WTC11 (cell line): ENCODE data around the gene DHX38. TPM values are rescaled to one million over a fixed set of nuclear protein-coding genes. Genes with fewer than 3 reads are reported as not detected.

ENCODE experiments used
- ATAC-seq: fragments of 200-7000 bp; cut with Tn5 transposase; 2 replicates; pipeline ENCODE4 v1.10.0; 2021; ENCODE audit warnings: mild to moderate bottlenecking, moderate library complexity
- CTCF ChIA-PET: fragments of 300-600 bp; sonication (Branson Sonifier 250); formaldehyde crosslinking; loops from one replicate; lab custom pipeline; 2021; ENCODE audit warnings: antibody characterized with exemption; lab: Charles Lee
- POLR2A ChIA-PET: fragments of 350-600 bp; sonication (Branson Sonifier 250); formaldehyde crosslinking; loops from one replicate; lab custom pipeline; 2021; ENCODE audit warnings: antibody characterized with exemption; lab: Charles Lee
- DNase-seq: peaks from one replicate; pipeline ENCODE4 v3.0.0; 2021; ENCODE audit warnings: low spot score
- H3K27ac Mint-ChIP-seq: 2 replicates; pipeline ENCODE4 v1.8.0; 2021; ENCODE audit warnings: mixed read lengths
- H3K27me3 Mint-ChIP-seq: 2 replicates; pipeline ENCODE4 v1.8.0; 2021; ENCODE audit warnings: low read depth, mild to moderate bottlenecking, moderate library complexity, mixed read lengths
- H3K36me3 Mint-ChIP-seq: 2 replicates; pipeline ENCODE4 v1.8.0; 2021; ENCODE audit warnings: mixed read lengths
- H3K4me1 Mint-ChIP-seq: 2 replicates; pipeline ENCODE4 v1.8.0; 2022; ENCODE audit warnings: mixed read lengths
- H3K4me3 Mint-ChIP-seq: 2 replicates; pipeline ENCODE4 v1.8.0; 2021; ENCODE audit warnings: mild to moderate bottlenecking, moderate library complexity, mixed read lengths
- H3K9me3 Mint-ChIP-seq: 2 replicates; pipeline ENCODE4 v1.8.0; 2021; ENCODE audit warnings: mixed read lengths
- AFF4 ChIP-seq: sonication (generic); formaldehyde crosslinking; IDR thresholded peaks from 2 replicates; pipeline ENCODE4 v1.8.1; 2023; ENCODE audit warnings: mild to moderate bottlenecking, missing genetic modification reagents, borderline replicate concordance
- CREB1 ChIP-seq: sonication (generic); formaldehyde crosslinking; IDR thresholded peaks from 2 replicates; pipeline ENCODE4 v1.8.0; 2023; ENCODE audit warnings: mild to moderate bottlenecking, missing genetic modification reagents
- HMGA2 ChIP-seq: fragments of 250-450 bp; sonication (Bioruptor Pico); IDR thresholded peaks from 2 replicates; pipeline ENCODE4 v1.4.0; 2021; ENCODE audit warnings: mild to moderate bottlenecking, moderate library complexity
- HMGXB4 ChIP-seq: sonication (generic); formaldehyde crosslinking; IDR thresholded peaks from 2 replicates; pipeline ENCODE4 v1.8.1; 2023; ENCODE audit warnings: mild to moderate bottlenecking, moderate library complexity, missing genetic modification reagents
- IRF1 ChIP-seq: sonication (generic); formaldehyde crosslinking; IDR thresholded peaks from 2 replicates; pipeline ENCODE4 v1.8.0; 2023; ENCODE audit warnings: missing genetic modification reagents
- IRF2 ChIP-seq: sonication (generic); formaldehyde crosslinking; IDR thresholded peaks from 2 replicates; pipeline ENCODE4 v1.8.0; 2022; ENCODE audit warnings: low read depth, missing genetic modification reagents, borderline replicate concordance
- MXD4 ChIP-seq: fragments of 250-450 bp; sonication (Bioruptor Pico); IDR thresholded peaks from 2 replicates; pipeline ENCODE4 v1.8.0; 2021; ENCODE audit warnings: mild to moderate bottlenecking, moderate library complexity, borderline replicate concordance
- NR3C1 ChIP-seq: sonication (generic); formaldehyde crosslinking; conservative IDR thresholded peaks from 2 replicates; pipeline ENCODE4 v1.8.1; 2023; ENCODE audit warnings: low read depth, mild to moderate bottlenecking, missing genetic modification reagents
- OVOL2 ChIP-seq: fragments of 250-450 bp; sonication (Bioruptor Pico); IDR thresholded peaks from 2 replicates; pipeline ENCODE4 v1.9.0; 2021; ENCODE audit warnings: mild to moderate bottlenecking, borderline replicate concordance
- PRDM15 ChIP-seq: sonication (generic); formaldehyde crosslinking; IDR thresholded peaks from 2 replicates; pipeline ENCODE4 v1.8.0; 2022; ENCODE audit warnings: missing genetic modification reagents
- SOX15 ChIP-seq: fragments of 250-450 bp; sonication (Bioruptor Pico); IDR thresholded peaks from 2 replicates; pipeline ENCODE4 v1.9.0; 2021; ENCODE audit warnings: mild to moderate bottlenecking
- STAT6 ChIP-seq: sonication (generic); formaldehyde crosslinking; conservative IDR thresholded peaks from 2 replicates; pipeline ENCODE4 v1.8.1; 2023; ENCODE audit warnings: mild to moderate bottlenecking, low read depth, missing genetic modification reagents, moderate library complexity
- TEAD1 ChIP-seq: sonication (generic); formaldehyde crosslinking; IDR thresholded peaks from 2 replicates; pipeline ENCODE4 v1.8.0; 2022; ENCODE audit warnings: mild to moderate bottlenecking, missing genetic modification reagents
- ZMAT4 ChIP-seq: fragments of 250-450 bp; sonication (Bioruptor Pico); IDR thresholded peaks from 2 replicates; pipeline ENCODE4 v1.9.0; 2021; ENCODE audit warnings: mild to moderate bottlenecking
- ZNF281 ChIP-seq: sonication (generic); formaldehyde crosslinking; IDR thresholded peaks from 2 replicates; pipeline ENCODE4 v1.8.0; 2023; ENCODE audit warnings: mild to moderate bottlenecking, missing genetic modification reagents
- ZNF396 ChIP-seq: fragments of 250-450 bp; sonication (Bioruptor Pico); IDR thresholded peaks from 2 replicates; pipeline ENCODE4 v1.8.0; 2021; ENCODE audit warnings: mild to moderate bottlenecking, moderate library complexity, borderline replicate concordance
- ZNF425 ChIP-seq: fragments of 250-450 bp; sonication (Bioruptor Pico); conservative IDR thresholded peaks from 2 replicates; pipeline ENCODE4 v1.9.0; 2021; ENCODE audit warnings: mild to moderate bottlenecking
- ZSCAN18 ChIP-seq: fragments of 250-450 bp; sonication (Bioruptor Pico); IDR thresholded peaks from 2 replicates; pipeline ENCODE4 v2.1.2; 2022; ENCODE audit warnings: mild to moderate bottlenecking, moderate library complexity
- total RNA-seq: library from RNA; stranded (reverse); gene quantifications from 3 replicates; pipeline ENCODE4 v1.2.3, GENCODE V29; 2021

Gene DHX38
- total RNA-seq, 1 experiment from 2014 or later, result 91.7 TPM

- no peak for ATAC-seq
- H3K27me3 Mint-ChIP-seq, result peaks cover 14% of the 10 kb centered on the region
- DNase-seq, result no peak
- H3K4me3 Mint-ChIP-seq, result no peak overlapping the region
- H3K27ac Mint-ChIP-seq, result no peak overlapping the region
- peaks cover 8% of the 10 kb centered on the region for H3K9me3 Mint-ChIP-seq
- peaks cover 4% of the 10 kb centered on the region for H3K36me3 Mint-ChIP-seq
- H3K4me1 Mint-ChIP-seq, result peaks cover 14% of the 10 kb centered on the region
- CTCF ChIA-PET, result no interaction called here
- POLR2A ChIA-PET, result no interaction called here
- TF ChIP-seq SOX15 (CRISPR knock-in tag), result no peak
- TF ChIP-seq IRF1 (CRISPR knock-in tag), result no peak
- no peak for TF ChIP-seq OVOL2
- no peak for TF ChIP-seq HMGXB4 (CRISPR knock-in tag)
- TF ChIP-seq AFF4 (CRISPR knock-in tag), result no peak
- TF ChIP-seq ZMAT4 (CRISPR knock-in tag), result no peak
- TF ChIP-seq HMGA2, result no peak
- no peak for TF ChIP-seq ZNF396
- TF ChIP-seq ZSCAN18 (CRISPR knock-in tag), result no peak
- TF ChIP-seq ZNF425 (CRISPR knock-in tag), result no peak
- no peak for TF ChIP-seq TEAD1 (CRISPR knock-in tag)
- TF ChIP-seq CREB1 (CRISPR knock-in tag), result no peak
- TF ChIP-seq MXD4 (CRISPR knock-in tag), result no peak
- TF ChIP-seq STAT6 (CRISPR knock-in tag), result no peak
- no peak for TF ChIP-seq IRF2 (CRISPR knock-in tag)
- TF ChIP-seq PRDM15 (CRISPR knock-in tag), result no peak
- TF ChIP-seq ZNF281, result no peak
- TF ChIP-seq NR3C1, result no peak
These were observed 65.7 kb downstream of the DHX38 start for GRCh38 chr16:72159386-72159785.
